A375 (cell line): ENCODE data around the gene SCYL3. TPM values are rescaled to one million over a fixed set of nuclear protein-coding genes. Genes with fewer than 3 reads are reported as not detected.

Experiments used
- small RNA-seq: library from RNA; depleted of rRNA; stranded (forward); fragments of <200 nt; gene quantifications from one replicate; pipeline ENCODE3, GENCODE V24; 2014
- total RNA-seq: library from RNA; depleted of rRNA; stranded (reverse); fragments of >200 nt; shearing (Covaris generic); gene quantifications from 2 replicates; pipeline ENCODE4 v1.2.3, GENCODE V29; 2014; rRNA removed

SCYL3 gene, protein sequence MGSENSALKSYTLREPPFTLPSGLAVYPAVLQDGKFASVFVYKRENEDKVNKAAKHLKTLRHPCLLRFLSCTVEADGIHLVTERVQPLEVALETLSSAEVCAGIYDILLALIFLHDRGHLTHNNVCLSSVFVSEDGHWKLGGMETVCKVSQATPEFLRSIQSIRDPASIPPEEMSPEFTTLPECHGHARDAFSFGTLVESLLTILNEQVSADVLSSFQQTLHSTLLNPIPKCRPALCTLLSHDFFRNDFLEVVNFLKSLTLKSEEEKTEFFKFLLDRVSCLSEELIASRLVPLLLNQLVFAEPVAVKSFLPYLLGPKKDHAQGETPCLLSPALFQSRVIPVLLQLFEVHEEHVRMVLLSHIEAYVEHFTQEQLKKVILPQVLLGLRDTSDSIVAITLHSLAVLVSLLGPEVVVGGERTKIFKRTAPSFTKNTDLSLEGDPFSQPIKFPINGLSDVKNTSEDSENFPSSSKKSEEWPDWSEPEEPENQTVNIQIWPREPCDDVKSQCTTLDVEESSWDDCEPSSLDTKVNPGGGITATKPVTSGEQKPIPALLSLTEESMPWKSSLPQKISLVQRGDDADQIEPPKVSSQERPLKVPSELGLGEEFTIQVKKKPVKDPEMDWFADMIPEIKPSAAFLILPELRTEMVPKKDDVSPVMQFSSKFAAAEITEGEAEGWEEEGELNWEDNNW
- 3.3 and 7.6 TPM in 2 replicates for total RNA-seq

DNA sequence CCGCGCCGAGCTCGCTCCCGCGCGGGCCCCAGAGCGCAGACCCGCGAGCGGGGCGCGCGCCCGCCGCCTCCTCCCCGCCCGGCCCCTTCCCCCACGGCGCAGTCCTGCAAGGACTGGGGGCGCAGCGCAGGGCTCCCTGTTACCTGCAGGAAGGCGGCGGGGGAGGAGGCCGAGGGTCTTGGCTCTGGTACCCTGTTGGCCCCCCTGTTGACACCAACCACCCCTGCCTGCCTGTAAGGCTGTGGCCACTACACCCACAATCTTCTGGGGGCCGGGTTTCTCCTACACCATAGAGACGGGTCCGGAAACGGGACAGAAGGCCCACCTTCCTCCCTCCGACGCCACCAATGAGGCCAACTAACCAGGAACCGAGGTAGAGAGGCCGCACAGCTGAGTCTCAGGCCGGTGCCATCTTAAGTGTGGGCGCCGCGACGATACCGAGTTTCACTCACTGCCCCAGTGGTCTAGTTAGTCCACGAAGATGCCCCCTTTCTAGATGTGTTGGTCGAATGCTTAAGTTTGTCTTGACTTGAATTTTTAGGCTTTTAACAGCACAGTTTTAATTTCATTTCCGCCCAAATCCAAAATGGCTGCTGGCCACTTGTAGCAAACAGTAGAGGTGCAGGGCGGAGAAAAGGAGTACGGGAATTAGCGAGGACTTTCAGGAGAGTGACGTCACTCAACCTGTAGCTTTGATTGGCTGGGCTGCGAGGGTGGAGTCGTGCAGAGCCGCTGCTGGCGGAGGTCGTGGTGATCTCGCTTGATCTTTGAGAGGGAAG is at the start of gene SCYL3:
Gene SCYL3, minus strand, starts transcription at position 252 of the 779 bp plus-strand sequence. CDS start 5,056 bp downstream, outside the sequence.

Small RNA genes lying within 50 kb of the gene (small RNA-seq; reads per million reads assigned to genes)
- not detected for gene RN7SL333P

Other genes starting within 250 kb of the SCYL3 start
- 0.15 and 0.53 TPM in 2 replicates for gene SELL, start 182.3 kb downstream of the SCYL3 start, total RNA-seq
- not detected in 2 replicates for gene SELE, start 159.8 kb downstream of the SCYL3 start, total RNA-seq
- 6.7 and 13.2 TPM in 2 replicates for gene METTL18, start 99.0 kb downstream of the SCYL3 start, total RNA-seq
- 16.0 and 22.2 TPM in 2 replicates for gene KIFAP3, start 180.8 kb upstream of the SCYL3 start, total RNA-seq